A172 (cell line): ENCODE measurements around the gene JMJD1C. TPM values are rescaled to one million over a fixed set of nuclear protein-coding genes. Genes with fewer than 3 reads are reported as not detected.

Experiments used
- DNase-seq: peaks from one replicate; pipeline ENCODE4 v3.0.0-alpha.2; 2015; ENCODE audit warnings: low spot score
- total RNA-seq: library from RNA; depleted of rRNA; stranded (reverse); fragments of >200 nt; shearing (Covaris generic); gene quantifications from 2 replicates; pipeline ENCODE4 v1.2.3, GENCODE V29; 2014

Gene JMJD1C
- total RNA-seq, 1 experiment from 2014 or later = 98.3 TPM

DNA sequence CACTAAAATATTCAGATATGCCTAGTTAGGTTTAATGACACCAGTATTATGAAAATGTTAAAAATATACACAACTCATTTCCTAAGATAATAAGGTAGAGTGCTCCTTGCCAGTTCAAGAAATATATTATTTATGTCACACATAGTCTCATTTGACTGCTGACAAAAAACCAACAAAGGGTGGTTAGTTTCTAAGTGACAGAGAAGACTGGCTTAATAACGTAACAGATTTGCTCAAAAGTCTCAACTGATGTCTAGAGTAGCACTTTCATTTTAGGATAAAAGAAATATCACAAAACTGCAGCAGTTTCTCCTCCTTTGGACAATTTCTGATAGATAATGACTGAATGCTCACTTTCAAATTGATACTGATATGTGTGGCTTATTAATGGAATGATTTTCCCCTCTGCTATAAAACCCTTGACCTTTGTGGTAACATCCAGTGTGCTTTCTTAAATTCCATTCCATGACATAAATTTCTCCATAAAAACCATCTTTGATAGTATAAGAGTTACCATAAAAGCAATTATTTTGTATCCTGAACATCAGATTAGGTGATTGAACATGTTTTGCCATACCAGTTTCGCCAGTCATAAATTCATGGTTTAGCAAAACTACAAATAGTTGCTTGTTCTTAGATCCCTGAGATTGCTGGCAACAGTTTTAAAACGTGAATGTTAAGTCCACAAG lies 238.4 kb downstream of the JMJD1C start:
- no peak for DNase-seq

DNA sequence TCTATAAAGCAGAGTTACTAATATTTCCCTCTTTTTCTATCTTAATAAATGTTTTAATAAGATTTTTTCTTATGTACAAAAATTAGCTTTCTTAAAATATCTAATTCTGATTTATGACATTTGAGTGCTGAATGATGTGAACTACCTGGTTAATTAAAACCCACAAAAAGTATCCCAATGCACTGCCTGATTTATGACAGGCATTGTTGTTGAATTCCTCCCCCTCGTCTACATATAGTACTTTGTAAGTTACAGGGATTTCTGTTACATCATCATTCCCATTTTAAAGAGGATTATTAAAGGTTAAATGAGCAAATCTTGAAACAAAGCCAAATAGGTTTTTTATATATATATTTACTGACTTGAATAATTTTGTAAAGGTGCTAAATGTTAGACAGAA lies 241.5 kb downstream of the JMJD1C start:
- no peak for DNase-seq

DNA sequence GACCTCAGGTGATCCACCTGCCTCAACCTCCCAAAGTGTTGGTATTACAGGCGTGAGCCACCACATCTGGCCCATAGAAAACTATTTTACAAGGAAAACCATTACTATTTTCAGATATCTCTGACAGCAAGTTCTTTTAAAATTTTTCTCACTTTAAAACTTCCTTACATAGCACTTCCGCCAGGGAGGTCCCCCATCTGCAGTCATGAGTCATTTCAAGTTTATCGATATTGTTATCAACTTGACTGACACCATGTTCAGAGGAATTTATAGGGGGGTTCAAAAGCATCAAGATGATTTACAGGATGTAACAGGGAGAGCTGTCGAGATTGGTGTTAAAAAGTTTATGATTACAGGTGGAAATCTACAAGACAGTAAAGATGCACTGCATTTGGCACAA lies 243.8 kb downstream of the JMJD1C start:
- DNase-seq = no peak

DNA sequence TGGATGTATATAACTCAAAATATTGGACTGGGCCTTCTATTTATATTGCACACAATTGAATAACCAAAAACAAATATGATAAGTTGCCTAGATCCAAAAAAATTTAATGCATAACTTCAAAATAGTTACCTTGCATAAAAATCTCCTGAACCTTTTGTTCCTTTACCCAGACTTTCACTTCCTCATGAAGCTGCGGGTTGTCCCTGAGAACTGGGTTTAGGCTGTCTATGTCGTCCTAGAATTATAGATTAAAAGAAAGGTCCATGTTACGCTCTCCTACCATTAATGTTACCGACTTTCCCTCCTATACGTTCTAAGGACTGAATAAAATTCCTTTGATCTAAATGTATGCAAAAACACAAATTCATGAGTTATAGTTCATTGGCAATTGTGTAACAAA lies 246.0 kb downstream of the JMJD1C start:
- no peak for DNase-seq

DNA sequence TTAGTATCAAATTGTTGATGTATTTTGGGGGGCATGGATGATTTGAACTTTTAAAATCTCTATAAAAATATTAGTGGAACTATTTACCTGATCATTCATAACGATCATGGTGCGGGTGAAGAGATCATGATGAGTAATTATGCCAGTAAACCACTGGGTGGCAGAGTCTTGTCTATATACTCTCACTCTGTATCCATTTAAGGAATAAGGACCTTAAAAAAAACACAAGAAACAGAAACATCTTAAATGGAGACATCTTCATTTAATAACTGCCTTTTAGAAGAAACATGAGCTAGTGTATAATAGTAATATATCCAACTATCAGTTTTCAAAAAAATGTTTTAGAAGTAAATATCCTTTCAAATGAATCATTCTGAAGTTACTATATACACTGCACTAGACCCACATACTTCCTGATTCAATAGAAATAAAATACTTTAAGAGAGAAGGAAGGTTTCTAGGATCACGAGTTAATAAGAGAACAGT lies 248.6 kb downstream of the JMJD1C start:
- peak; percentile 53 for DNase-seq

DNA sequence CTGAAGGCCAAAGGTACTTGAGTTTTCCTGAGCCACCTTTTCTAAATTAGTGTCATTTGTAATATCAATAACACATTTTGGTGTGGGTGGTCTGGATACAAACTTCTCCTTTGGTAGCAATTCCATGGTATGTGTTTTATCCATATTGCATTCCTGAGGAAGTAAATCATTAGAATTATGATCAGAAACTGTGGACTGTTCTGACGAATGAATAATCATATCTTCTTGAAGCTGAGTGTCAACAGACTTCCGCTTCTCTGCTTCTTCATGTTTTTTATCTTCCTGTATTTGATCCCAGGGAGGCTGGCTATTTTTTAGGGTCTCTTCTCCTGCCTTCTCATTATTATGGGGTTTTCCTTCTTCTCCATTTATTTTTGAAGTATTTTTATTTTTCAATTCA lies 251.2 kb downstream of the JMJD1C start:
- no peak for DNase-seq

DNA sequence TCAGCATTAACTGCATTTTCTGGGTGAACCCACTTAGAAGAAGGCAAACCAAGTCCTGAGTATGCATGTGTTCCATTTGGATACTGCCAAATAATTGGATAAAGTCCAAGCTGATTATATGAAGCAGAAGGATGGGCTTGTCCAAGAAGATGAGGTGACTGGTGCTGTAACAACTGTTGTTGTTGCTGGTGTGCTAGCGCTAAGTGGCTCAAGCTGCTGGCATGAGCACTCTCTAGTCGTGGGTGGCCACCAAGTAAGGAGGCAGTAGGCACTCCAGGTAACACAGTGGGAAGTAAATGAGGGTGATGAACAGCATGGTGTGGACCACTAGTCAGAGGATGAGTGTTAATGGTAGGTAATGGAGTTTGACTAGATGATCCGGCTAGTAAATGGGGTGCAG lies 252.3 kb downstream of the JMJD1C start:
- DNase-seq = no peak

DNA sequence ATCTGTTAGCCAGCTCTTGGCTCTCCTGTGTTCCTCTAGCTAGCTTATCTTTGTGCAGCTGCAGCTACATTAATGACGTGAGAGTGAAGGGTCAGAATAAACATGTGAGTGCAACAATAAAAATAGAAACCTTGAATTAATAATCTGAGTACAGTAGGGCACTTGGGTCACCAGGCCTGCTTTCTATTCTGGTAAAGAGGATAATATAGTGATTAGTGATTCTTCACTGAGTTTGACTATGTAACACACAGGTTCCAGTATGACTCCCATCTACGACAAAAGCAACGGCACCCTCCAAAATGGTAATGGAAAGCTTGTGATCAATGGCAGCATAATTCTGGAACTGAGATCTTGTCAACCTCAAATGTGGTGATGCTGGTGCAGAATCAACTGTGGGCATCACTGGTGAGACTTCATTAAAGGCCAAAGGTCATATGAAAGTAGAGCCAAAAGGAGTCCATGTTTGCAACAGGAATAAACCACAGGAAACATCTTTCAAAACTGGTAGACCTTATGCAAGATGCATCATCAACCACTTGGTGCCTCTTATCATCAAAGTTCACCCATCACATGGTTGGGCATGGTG lies 255.1 kb downstream of the JMJD1C start:
- DNase-seq = no peak

DNA sequence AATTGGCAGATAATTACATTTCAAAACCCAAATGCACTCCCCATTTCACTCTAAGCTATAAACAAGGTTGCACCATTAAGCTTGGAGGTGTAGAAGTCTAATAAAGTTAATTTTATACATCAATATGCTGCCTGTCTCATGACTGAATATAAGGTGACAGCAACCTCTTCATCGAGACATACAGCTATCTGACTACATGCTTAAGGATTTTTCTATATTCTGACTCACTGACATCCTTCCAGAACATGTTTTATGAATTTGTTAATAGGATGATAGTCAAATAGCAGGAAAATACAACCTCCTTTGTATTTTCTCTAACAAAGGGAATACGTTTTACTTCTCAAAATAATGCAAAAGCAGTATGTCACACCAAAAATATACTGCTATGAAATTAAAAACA lies 256.1 kb downstream of the JMJD1C start:
- DNase-seq = no peak

DNA sequence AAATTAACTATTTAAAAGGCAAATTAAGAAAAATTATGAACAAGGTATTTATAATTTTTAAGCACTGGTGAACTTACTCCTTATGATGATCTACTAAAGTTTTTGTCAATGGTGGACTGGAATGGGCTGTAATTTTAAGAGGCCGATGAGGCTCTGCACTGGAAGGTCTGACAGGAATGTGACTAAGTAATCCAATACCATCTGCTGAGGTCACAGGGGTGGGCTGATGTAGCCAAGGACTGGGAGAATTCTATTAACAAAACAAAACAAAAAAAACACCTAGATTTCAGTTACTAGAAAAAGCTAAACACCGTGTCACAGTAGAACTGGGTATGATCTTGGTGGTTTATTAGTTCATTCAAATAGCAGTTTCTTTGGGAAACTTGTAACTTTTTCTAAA lies 256.8 kb downstream of the JMJD1C start:
- no peak for DNase-seq

DNA sequence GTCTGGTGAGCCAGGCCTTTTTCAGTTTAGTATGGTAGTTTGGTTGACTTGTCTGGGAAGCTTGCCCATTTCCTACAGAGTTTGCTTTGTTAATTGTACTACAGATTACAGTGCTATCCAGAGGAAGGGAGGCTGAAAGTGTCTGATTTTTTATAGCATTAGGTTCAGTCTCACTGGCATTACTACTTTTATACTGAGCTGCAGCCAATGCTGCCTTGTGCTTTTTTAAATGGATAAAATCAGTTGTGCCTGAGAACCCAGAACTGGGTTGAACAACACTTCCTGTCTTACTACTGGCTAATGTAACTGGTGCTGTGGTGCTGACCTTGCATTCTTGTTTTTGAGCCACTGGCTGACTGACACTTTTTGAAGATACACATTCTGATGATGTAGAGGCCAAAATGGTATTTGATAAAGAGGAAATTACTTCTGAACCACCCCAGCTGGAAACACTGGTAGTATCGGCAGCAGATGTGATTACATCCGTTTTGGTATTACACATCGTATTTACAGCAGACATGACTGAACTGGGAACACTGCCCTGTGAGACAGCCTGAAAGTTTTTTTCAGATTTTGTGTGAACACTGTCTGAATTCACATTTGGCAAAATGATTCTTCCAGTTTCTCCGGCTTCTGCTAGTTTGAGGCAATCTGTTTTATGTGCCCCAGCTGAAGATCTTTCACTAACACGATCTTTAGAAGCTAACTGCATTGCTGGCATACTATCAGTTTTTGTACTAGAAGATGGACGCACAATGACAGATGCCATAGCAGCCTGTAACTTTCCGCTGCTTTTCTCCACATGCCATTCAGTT lies 258.6 kb downstream of the JMJD1C start:
- DNase-seq = no peak

DNA sequence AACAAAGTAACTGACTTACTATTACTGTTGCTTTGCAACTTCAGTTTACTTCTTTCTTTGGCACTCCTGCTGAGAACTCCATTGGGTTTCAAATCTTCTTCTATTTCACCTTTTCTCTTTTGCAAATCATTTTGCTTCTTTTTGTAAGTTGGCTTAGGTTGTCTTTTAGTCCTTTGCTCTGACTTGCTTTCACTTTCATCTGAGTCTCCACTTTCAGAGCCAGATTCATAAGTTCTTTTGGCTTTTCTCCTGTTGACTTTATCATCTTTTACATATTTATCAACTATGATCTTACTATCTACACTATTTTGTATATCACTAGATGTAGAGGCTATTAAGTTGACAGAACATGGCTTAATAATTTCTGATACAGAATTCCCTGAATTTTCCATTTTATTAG lies 259.2 kb downstream of the JMJD1C start:
- DNase-seq = no peak

DNA sequence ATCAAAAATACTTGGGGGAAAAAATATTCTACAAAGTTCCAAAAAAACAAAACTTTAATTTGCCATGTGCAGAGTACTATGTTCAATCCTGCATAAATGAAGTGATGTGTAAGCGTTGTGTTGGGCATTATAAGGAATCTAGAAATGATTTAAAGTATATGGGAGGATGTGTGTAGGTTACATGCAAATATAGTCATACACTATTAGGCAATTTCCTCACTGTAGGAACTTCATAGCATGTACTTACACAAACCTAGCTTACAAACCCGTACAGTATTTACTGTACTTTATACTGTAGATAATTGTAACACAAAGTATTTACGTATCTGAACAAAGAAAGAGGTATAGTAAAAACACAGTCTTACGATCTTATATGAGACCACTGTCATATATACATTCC lies 260.4 kb downstream of the JMJD1C start:
- DNase-seq = no peak

DNA sequence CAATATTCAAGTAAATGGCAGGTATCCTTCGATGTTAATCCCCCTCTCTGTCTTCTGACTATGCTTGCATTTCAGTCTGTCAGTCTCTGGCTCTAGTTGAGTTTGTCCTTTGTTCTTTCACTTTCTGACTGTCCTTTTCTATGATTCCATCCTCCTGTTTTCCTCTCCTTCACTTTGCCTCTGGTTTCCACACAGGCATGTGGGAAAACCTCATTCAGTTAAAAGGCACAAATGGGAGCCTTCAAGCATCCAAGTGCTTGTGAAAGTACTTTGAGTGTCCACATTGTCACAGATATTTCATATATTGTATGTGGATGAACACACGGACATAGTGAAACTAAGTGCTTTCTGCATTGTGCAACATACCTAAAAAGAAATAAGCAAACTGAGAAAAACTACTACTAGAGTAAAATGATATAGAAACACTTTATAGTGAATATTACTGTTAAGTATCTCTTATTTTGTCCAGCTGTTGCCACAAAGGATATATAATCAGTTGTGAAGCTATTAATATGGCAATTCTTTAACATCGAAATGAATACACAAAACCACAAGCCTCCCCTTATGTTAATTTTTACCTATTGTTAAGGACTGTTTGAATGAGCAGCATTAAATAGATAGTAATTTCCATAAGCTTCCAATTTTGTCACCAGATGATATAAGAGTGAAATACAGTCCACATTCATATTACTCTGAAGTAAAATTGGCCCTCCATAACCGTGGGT lies 260.9 kb downstream of the JMJD1C start:
- no peak for DNase-seq

DNA sequence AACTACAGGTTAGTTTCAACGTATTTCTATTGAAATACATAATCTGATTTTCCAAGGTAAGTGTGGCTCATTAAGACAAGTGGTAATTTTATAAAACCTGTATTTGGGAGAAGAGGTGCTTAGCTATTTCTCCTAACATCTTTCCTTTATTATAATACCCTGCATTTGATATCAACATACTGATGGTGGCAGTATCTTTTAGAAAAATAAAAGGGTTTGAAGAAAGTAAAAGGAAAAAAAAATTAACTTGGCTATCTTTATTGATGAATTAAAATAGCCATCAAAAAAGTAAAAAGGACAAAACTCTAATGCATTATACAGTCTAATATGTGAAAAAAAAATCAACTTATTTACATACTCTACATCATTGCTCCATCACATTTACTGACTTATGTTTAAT lies 264.7 kb downstream of the JMJD1C start:
- DNase-seq = no peak

DNA sequence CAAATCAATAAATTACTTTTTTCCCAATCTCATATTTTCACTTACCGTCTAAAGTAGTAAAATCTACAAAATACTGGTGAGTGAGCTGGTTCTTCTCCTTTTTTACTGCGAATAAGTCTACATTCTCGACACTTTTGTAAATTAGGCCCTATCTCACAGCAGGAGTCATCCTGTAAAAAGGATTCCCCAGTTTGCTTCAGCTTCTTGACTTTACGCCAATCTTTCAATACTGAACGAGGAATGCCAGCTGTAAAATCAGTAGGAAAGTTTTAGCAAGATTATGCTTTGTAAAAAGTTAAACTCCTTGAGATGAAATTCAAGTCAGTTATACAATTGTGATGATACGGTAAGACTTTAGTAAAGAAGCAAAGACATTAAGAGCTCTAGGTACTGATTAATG lies 265.3 kb downstream of the JMJD1C start:
- DNase-seq = no peak

DNA sequence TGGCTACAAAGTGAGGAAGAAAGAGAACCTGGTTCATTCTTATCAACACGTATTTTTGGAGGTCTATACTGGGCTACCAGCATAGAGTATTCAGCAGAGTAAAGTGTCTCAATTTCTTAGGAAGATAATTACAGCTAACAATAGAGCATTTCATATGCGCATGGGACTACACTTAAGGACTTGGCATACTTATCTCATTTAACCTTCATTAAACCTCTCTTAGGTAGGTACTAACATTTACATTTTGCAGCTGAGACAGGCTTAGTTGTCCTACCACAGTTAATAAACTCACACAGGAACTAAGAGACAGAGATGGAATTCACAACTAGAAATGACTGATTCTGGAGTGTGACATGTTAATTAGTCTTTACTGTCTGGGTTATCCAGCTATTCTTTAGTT lies 266.1 kb downstream of the JMJD1C start:
- no peak for DNase-seq

DNA sequence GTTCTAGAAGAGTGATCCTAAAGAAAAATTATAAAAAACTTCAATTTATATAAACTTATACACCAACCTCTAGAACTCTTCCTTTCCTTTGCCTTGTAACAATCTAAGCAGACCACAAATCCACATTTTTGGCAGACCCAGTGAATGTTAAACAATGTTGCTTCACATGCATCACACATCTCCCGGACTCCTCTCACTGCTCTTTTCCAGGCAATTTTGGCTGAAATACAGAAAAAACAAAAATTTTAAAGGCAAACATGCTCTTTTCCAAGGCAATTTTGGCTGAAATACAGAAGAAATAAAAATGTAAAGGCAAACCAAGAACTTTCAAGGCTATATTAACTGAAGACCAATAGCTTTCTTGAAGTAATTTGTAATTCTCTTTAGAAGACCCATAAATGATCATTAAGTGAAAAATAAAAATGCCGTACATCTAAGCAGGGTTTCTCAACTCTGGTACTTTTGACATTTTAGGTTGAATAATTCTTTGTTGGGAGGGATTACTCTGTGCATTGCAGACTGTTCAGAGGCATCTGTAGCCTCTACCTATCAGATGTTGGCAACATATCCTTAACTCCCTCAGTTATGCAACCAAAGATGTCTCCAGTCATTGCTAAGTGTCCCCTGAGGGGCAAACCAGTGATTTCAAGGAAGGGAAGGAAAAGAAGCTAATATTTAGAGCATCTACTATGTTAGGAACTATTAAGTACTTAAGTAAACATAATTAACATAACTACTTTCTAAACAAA lies 268.3 kb downstream of the JMJD1C start:
- DNase-seq = no peak

DNA sequence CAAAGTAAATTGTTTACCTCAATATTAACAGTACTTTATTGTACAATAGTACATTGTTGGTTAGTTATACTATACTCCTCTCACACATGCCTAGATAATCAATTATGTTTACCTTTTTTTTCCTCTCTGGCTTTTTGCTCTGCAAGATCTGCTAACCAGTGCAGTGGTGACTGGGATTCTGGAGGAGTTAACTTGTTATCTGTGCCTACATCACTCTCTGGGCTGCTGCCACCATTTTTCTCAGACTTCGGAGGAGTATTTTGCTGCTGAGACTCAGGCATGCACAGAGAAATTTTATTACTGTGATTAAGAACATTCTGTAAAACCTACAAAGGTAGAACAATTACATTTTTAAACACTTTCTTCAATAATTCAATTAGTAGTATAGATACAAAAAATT lies 273.0 kb downstream of the JMJD1C start:
- no peak for DNase-seq

DNA sequence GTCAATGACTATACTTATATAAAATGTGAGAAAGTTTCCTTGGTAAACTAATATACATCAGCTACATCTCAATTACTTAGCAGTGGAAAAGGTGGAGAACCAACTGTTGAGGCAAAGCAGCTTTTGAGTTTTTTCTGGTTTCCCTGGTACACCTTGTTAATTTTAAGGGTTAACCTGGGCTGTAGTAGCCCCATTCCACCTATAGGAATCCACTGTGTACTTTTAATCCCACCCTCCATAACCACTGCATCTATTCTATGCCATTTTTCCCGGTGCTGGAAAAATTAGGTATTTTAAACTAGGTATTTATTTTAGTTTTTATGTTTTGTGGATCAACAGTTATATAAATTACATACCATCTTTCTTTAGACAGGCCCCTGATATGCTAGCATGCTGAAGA lies 290.2 kb downstream of the JMJD1C start:
- DNase-seq = no peak

DNA sequence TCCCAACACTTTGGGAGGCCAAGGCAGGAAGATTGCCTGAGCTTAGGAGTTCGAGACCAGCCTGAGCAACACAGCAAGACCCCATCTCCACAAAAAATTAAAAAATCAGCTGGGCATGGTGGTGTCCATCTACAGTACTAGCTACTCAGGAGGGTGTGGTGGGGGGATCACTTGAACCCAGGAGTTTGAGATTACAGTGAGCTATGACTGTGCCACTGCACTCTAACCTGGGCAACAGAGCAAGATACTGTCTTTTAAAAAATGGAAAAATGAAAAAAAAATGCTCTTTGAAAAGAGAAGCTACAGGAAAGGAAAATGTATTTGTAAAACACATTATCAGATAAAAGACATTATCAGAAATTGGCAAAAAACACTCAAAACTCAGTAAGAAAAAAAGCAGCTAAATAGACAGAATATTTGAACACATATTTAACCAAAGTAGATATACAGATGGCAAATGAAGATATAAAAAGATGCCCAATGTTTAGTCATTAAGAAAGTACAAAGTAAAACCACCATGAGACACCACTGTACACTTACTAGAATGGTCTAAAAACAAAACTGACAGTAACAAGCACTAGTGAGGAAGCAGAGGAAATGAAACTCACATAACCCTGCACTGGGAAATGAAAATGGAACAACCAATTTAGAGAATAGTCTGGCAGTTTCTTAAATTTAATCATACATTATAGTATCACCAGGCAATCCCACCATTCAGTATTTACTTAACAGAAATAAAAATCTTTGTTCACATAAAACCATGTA lies 292.1 kb downstream of the JMJD1C start:
- DNase-seq = no peak
